NCI-H1092 treated with DMSO at 0.1 percent for 48 hours (cell line): Measurements from ENCODE around the gene DUSP28.

Source experiments
- DNase-seq: peaks from one replicate; lab custom pipeline; 2025; lab: John Stamatoyannopoulos, UW

DUSP28 gene

DNA sequence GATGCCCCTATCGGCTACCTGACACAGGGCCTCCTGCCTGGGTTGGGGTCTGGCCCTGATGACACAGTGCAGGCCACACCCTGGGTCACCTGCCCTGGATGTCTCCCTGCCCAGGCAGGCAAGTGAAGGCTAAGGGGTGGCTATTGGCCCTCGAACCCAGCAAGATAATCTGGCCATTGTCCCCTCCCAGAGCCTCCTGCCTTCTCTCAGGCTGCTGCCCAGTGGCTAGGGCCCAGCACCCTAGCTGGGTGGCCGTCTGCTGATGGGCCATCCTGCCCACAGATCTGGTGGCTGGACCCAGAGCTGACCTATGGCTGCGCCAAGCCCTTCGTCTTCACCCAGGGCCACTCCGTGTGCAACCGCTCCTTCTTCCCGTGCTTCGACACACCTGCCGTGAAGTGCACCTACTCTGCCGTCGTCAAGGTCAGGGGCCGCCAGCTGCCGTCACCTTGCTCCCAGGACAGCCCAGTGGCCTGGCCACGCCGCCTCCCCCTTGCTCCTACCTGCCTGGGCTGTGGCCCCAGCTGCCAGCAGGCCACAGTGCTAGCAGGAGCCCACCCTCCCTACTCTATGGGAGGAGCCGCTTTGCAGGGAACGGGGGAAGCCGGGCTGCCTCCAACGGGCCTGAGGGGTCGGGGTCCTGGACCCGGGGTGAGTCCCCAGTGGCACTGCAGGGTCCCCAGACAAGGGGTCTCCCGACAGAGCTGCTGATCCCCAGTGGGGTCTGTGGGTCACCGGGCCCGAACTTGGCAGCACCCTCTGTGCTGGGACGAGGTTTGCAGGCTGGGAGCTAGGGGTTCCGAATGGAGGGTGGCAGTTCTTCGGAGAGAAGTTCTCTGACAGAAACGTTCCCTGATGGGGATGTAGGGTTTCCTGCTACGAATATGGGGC, 12.2 kb downstream of the DUSP28 start:
- DNase-seq: no peak

DNA sequence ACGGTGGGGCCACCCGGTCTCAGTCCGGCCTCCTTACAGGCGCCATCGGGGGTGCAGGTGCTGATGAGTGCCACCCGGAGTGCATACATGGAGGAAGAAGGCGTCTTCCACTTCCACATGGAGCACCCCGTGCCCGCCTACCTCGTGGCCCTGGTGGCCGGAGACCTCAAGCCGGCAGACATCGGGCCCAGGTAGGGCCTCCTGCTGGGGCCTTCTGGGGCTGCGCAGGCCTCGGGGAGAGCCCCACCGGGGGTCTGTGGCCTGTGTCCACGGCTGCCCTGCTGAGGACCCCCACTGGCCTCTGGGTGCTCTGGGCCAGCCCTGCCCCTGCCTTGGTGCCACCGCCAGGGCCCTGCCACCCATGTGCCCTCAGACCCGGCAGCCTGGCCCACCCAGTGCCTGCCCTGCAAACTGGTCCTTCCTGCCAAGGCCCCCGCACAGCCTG, 12.9 kb downstream of the DUSP28 start:
- DNase-seq: no peak

GRCh38 chr2:240573516-240574385, 13.6 kb downstream of the DUSP28 start:
- no peak for DNase-seq

GRCh38 chr2:240574386-240575100, 14.4 kb downstream of the DUSP28 start:
- DNase-seq: no peak

- DNase-seq: no peak
Measured at GRCh38 chr2:240575101-240575965, 15.2 kb downstream of the DUSP28 start.

DNA sequence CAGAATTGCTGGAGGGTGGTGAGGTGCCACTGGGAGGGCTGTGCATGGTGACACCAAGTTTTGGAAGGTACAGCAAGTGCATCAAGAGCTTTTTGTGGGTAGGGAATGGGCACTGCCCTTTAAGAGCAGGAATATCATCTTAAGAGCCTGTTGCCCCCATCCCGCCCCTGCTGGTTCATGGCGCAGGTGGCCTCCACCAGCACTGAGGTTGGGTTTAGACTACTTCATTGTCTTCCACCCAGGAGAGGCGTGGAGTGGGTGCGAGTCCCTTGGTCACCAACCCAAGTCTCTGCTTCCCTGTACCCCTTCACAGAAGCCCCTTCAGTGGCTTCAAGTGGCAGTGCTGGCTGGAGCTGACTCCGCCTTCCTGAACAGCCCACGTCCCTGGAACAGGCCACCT, 15.9 kb downstream of the DUSP28 start:
- DNase-seq: no peak

GRCh38 chr2:240576436-240577205, 16.5 kb downstream of the DUSP28 start:
- no peak for DNase-seq

GRCh38 chr2:240577281-240578109, 17.3 kb downstream of the DUSP28 start:
- no peak for DNase-seq

DNA sequence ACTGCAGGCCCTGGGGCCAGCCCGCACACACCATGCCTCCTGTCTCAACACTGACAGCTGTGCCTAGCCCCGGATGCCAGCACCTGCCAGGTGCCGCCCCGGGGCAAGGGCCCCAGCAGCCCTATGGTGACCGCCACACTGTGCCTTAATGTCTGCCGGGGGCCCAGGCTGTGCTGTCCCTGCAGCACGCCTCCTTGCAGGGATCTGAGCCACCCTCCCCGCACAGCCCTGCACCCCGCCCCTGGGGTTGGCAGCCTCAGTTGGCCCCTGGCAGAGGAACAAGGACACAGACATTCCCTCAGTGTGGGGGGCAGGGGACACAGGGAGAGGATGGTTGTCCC, 17.9 kb downstream of the DUSP28 start:
- DNase-seq: no peak

GRCh38 chr2:240578488-240578887, 18.3 kb downstream of the DUSP28 start:
- DNase-seq: no peak

- no peak for DNase-seq
Measured at GRCh38 chr2:240579071-240579762, 19.1 kb downstream of the DUSP28 start.

DNA sequence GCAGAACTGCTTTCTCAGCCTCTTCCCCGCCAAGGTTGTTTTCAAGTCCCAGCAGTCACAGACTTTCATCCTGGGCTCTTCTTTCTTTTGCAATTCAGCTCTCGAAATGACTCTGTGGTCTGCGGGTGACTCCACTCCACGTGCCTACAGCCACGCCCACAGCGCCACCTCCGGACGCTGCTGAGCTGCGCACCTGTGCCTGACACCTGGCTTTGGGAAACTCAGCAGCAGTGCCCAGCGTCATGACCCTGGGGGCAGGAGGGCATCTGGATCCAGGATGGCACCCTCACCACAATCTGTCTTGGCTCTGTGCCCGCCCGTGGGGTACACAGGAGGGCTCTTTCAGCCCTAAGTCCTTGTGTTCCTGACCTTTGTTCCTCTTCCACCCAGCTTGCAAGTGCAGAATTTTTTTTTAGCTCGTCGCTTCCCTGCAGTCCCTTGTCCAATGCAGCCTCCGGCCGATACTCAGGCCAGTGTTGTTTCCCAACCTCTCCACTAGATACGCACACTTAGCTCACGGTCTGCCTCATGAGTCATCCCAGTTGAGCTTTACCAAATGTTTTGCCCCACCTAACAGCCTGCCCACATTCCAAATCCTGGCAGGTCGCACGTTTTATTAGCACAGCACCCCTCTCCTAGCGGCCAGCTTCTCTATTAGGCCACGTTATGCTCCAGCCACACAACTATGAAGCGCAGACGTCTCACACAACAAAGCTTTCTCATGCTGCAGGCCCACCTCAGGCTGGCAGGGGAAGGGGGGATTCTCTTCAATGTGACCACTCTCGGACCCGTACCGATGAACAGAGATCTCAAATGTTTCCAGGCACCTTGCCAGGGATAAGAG, 19.8 kb downstream of the DUSP28 start:
- DNase-seq: no peak

DNA sequence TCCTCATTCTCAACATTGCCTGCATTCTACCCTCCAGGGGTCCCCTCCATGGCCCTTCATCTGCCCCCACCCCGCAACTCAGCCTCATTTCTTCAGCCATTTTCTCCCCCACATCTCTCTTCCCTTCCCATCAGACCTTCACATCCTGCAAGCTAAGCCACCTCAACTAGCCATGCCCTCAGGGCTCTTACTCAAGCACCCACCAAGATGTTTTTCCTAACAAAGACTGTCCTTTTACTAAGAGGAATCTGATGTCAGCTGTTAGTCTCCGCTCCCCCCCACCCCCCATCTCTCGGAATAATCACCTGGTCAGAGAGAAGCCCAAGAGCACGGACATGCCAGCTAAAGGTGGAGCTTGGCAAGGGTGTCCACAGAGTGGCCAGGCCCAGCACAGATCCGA, 21.7 kb downstream of the DUSP28 start:
- no peak for DNase-seq

- no peak for DNase-seq
Measured at GRCh38 chr2:240582781-240583180, 22.6 kb downstream of the DUSP28 start.

- no peak for DNase-seq
Measured at GRCh38 chr2:240583774-240584173, 23.6 kb downstream of the DUSP28 start.

DNA sequence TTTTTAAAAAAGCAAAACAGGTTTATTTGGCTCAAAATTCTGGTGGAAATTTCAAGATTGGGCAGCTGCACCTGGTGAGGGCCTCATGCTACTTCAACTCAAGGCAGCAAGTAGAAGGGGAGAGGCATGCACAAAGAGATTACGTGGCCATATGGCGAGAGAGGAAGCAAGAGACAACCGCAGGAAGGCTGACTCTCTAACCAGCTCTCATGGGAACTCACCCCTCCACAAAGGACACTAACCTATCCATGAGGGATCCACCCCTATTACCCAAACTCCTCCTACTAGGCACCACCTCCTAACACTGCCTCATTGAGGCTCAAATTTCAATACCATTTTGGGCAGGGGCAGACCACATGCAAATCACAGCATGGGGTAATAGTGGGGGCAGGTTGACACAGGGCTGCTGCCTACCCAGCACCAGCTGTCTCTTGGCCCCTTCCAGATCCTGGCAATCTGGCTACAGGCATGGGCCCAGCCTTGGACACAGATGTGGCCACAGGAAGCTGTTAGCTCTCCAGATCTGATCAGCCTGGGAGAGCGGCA, 24.4 kb downstream of the DUSP28 start:
- DNase-seq: no peak

DNA sequence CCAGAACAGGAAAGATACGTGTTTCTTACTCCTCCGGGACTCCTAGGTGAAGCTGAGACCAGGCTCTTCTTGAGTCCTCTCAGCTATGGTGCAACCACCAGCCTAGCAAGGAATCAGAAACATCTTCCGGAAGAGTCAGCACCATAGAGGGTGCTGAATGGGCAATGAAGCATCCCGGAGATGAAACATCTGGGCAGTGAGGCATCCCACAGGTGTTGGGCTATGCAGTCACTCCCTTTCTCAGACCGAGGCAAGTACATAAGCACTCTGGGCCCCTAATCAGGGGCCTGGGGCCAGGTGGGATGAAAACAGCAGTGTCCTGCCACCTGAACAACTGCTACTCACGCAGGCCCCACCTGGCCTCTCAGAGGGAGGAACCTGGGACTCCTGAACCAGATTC, 24.9 kb downstream of the DUSP28 start:
- DNase-seq: no peak

DNA sequence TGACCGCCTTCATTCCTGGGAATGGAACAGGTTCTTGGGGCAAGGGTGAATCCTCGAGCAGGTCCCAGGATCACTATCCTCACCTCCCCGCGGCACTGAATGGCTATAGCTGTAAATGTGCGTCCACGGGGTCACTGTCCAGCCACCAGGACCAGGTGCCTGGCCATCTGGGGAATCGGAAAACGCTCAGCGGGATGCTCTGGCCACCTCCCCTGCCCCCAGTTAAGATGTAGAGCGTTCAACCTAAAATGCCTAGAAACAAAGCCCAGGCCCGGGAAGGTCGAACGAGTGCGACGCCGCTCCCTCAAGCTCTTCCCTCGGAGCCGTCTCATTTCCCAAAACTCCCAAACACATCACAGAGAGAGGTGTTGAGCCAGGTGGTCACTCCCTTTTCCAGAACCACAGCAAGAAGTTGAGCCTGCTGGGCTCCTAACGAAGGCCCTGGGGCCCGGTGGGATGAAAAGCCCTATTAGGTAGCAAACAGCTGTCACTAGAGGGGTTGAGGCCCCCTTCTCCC, 25.6 kb downstream of the DUSP28 start:
- no peak for DNase-seq
